ENCODE measurements around the gene KCNH1.

Gene KCNH1

DNA sequence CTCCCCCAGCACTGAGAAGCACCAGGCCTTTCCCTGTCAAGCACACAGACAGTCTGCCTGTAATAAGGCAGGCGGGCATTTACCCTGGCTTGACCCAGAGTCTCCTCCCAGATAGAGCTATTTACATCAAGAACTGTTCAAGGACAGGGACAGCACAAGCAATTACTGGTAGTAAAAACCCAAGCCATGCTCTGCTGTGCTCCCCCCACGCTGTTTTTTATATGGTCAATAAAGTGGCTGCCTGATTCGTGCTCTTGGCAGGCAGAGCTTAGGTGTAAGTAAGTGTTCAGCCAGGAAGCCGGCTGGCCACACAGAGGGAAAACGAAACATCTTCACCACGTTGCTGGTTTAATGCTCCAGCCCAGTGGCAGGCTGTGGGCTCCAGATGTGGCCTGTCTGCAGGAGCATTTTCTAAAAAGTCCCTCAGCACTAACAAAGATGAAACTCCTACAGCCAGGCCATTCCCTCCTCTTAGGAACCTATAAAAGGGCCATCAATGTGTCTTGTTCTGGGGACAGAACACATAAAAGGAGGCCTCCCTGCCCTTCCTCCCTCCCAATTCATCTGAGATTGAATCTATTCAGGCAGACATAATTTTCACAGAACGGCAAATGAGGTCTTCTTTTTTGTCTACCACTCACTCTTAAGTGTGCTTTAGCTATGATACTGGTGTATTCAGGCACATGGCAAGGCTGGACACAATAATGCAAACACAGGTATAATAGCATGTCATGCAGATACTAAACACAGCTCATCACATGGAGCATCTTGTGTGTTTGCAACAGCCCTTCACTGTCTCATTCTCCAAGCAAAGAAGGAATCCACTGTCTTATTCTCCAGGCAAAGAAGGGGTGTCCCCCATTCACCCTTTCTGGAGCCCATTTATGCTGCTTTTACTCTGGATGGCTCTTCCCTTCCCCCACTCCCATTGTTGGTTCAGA lies 426.4 kb downstream of the KCNH1 start:
- no peak overlapping the region for H3K27ac Mint-ChIP-seq
- H3K36me3 Mint-ChIP-seq (ENCODE audit: low read depth), result no peaks in the 10 kb centered on the region
- no peak overlapping the region for H3K4me3 Mint-ChIP-seq
- H3K9me3 Mint-ChIP-seq, result no peaks in the 10 kb centered on the region
- H3K4me1 Mint-ChIP-seq (ENCODE audit: low read depth), result no peaks in the 10 kb centered on the region
- no peaks in the 10 kb centered on the region for H3K27me3 Mint-ChIP-seq
- intact Hi-C loops (cut with micrococcal nuclease), result no loop called here

DNA sequence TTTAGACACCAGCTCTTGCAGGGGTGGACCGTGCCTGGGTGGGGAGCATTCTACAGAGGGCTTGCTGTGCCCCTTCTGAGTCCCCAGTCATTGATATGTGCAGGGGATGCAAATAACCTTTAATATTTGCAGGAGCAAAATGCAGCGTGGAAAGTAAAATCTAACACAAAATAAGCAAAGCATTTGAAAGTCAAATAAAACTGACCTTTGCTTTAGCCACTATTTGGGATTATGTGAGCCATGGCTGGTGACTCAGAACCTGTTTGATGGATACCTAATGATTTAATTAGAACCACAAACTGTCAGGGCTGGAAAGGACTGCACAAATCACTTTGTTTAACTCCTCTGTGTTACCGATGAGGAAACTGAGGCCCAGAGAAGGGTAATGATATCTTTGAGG lies 427.7 kb downstream of the KCNH1 start:
- Mint-ChIP-seq H3K4me3 (no peak overlapping the region), H3K9me3 (no peaks in the 10 kb centered on the region), H3K27ac (no peak overlapping the region), H3K36me3 (ENCODE audit: low read depth) (no peaks in the 10 kb centered on the region), H3K4me1 (ENCODE audit: low read depth) (no peaks in the 10 kb centered on the region), H3K27me3 (no peaks in the 10 kb centered on the region)
- intact Hi-C loops (cut with micrococcal nuclease), result no loop called here

DNA sequence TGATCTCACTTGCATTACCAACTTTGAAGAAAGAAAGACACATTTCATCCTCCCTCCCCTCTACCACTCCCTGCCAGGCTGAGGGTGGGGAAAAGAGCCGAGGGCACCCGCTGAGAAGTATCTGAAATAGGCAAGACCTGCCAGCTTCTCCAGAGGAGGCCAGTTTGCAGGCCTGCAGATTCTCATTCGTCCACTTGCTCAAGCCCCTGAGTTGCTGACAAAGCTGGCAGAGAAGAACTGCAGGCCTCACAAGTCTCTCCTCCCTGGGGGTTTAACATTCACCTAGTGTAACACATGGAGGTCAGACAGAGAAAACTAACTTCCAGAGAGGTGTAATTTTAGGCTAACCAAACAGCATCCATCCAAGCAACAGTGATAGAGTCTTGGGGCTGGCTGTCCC lies 428.9 kb downstream of the KCNH1 start:
- Mint-ChIP-seq H3K4me3 (no peak overlapping the region), H3K27me3 (no peaks in the 10 kb centered on the region), H3K36me3 (ENCODE audit: low read depth) (no peaks in the 10 kb centered on the region), H3K27ac (no peak overlapping the region), H3K9me3 (no peaks in the 10 kb centered on the region), H3K4me1 (ENCODE audit: low read depth) (no peaks in the 10 kb centered on the region)
- intact Hi-C loops (cut with micrococcal nuclease), result no loop called here

DNA sequence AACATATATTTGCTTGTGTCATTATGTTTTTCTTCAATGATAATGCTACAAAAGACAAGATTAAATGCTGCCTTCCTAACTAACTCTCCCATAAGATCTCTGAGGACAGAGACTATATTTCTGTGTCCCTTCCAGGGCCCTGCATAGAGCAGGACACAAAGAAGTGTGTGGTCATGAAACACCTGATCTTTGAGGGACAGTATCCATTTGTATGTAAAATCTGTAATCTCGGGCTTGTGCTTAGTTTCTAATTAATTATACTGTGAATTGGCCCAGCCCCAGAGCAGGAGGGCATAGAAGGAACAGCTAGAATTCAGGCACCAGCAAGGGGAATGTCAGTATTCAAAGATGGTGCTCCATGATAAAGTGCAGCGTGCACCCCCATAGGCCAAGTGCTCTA lies 430.4 kb downstream of the KCNH1 start:
- Mint-ChIP-seq H3K36me3 (ENCODE audit: low read depth) (no peaks in the 10 kb centered on the region), H3K4me3 (no peak overlapping the region), H3K27ac (no peak overlapping the region), H3K27me3 (no peaks in the 10 kb centered on the region), H3K9me3 (no peaks in the 10 kb centered on the region), H3K4me1 (ENCODE audit: low read depth) (no peaks in the 10 kb centered on the region)
- intact Hi-C loops (cut with micrococcal nuclease), result no loop called here

DNA sequence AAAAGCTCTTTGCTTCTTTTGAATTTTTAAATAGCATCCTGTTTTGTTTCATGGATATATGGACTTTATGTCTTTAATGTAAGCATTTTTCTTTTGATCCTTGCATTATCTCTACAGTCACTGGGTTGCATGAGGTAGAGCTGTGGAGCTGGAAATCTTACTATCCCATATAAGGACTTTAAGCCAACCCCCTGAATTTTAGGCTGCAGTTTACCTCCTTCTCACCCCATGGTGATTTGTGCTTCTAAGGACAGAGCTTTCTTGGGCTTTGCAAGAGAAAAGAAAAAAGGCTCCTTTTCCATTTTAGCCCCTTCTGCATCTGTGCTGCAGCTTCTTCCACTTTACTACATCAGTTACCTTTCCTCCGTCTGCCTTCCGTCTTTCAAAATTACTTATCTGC lies 431.4 kb downstream of the KCNH1 start:
- no peaks in the 10 kb centered on the region for H3K4me1 Mint-ChIP-seq (ENCODE audit: low read depth)
- H3K36me3 Mint-ChIP-seq (ENCODE audit: low read depth), result no peaks in the 10 kb centered on the region
- no peaks in the 10 kb centered on the region for H3K27me3 Mint-ChIP-seq
- H3K4me3 Mint-ChIP-seq, result no peak overlapping the region
- intact Hi-C loops (cut with micrococcal nuclease), result no loop called here
- no peak overlapping the region for H3K27ac Mint-ChIP-seq
- H3K9me3 Mint-ChIP-seq, result no peaks in the 10 kb centered on the region

DNA sequence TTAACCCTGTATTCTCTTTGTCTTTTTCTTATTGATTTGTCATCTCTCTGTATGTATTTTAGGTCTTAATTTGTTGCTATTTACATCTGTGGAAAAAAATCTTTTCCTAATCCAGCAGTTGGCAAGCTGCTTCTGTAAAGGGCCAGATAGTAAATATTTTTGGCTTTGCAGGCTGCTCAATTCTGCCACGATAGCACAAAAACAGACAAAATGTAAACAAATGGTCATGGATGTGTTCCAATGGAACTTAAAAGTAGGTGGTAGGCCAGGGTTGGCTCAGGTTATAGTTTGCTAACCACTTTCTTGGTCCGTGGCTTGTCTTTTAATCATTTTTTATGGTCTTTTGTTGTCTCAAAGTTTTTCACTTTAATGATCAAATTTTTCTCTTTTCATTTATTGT lies 433.4 kb downstream of the KCNH1 start:
- H3K27me3 Mint-ChIP-seq, result no peaks in the 10 kb centered on the region
- H3K4me3 Mint-ChIP-seq, result no peak overlapping the region
- intact Hi-C loops (cut with micrococcal nuclease), result no loop called here
- H3K36me3 Mint-ChIP-seq (ENCODE audit: low read depth), result no peaks in the 10 kb centered on the region
- no peak overlapping the region for H3K27ac Mint-ChIP-seq
- H3K9me3 Mint-ChIP-seq, result no peaks in the 10 kb centered on the region
- no peaks in the 10 kb centered on the region for H3K4me1 Mint-ChIP-seq (ENCODE audit: low read depth)

DNA sequence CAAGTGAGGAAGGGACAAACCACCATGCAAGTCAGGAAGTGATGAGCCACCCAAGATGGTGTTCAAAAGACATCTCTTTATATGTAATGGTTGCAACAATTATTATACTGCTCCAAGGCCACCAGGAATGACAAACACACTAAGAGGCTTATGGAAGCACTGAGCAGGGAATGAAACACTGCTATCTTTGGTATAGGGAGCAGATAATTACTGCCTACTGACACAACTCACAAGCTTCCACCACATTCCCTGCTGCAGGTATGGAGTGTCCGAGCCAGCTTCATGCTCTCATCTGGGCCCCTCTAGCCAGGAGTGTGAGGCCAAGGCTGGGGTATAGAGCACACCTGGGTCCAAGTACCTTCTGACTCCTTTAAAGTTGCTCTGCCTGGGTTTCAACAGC lies 433.9 kb downstream of the KCNH1 start:
- intact Hi-C loops (cut with micrococcal nuclease), result no loop called here
- Mint-ChIP-seq H3K27ac (no peak overlapping the region), H3K36me3 (ENCODE audit: low read depth) (no peaks in the 10 kb centered on the region)

DNA sequence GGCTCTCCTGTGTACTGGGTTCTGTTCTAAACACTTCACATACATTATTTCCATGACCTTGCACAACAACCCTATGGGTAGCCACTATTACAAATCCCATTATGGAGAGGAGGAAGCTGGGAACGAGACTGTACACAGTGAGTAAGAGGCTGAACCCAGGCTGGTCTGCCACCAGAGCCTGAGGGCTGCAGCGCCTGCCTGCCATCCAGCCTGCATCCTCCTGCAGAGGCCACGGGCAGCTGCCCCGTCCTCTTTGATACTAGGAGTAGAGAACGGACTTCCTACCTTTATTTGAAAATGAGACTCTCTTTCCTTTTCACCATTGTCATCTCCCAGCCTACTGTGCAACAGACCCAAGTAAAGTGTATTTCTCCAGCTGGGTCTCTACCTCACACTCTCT lies 435.3 kb downstream of the KCNH1 start:
- H3K36me3 Mint-ChIP-seq (ENCODE audit: low read depth), result no peaks in the 10 kb centered on the region

More for the DNA sequence above, 433.9 kb downstream of the KCNH1 start:
- H3K27me3 Mint-ChIP-seq, result no peaks in the 10 kb centered on the region
- no peaks in the 10 kb centered on the region for H3K9me3 Mint-ChIP-seq
- H3K4me1 Mint-ChIP-seq (ENCODE audit: low read depth), result no peaks in the 10 kb centered on the region
- no peak overlapping the region for H3K4me3 Mint-ChIP-seq

DNA sequence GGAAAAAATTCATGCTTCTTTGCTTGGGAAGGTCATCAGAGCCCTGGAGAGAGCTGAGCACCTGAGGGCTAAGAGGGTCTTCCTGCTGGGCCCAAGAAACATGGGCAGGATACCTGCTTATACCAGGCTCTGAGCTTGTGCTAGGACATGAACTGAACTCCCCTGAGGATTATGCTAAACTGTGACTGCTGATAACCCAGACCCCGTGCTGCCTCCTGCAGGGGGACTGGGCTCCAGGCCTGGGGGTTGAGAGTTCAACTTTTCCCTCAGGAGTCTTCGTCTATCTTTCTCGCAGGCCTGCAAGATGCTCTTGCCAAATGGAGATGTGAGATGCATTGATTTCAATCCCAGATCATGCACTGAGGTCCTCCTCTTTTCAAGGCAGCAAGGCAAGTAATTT lies 436.8 kb downstream of the KCNH1 start:
- no peaks in the 10 kb centered on the region for H3K27me3 Mint-ChIP-seq
- intact Hi-C loops (cut with micrococcal nuclease), result no loop called here
- H3K27ac Mint-ChIP-seq, result no peak overlapping the region
- no peak overlapping the region for H3K4me3 Mint-ChIP-seq
- H3K36me3 Mint-ChIP-seq (ENCODE audit: low read depth), result no peaks in the 10 kb centered on the region
- H3K4me1 Mint-ChIP-seq (ENCODE audit: low read depth), result peaks cover 10% of the 10 kb centered on the region
- no peaks in the 10 kb centered on the region for H3K9me3 Mint-ChIP-seq

More for the DNA sequence above, 435.3 kb downstream of the KCNH1 start:
- H3K9me3 Mint-ChIP-seq, result no peaks in the 10 kb centered on the region
- no peak overlapping the region for H3K4me3 Mint-ChIP-seq
- H3K27me3 Mint-ChIP-seq, result no peaks in the 10 kb centered on the region
- intact Hi-C loops (cut with micrococcal nuclease), result no loop called here
- H3K27ac Mint-ChIP-seq, result no peak overlapping the region
- no peaks in the 10 kb centered on the region for H3K4me1 Mint-ChIP-seq (ENCODE audit: low read depth)

DNA sequence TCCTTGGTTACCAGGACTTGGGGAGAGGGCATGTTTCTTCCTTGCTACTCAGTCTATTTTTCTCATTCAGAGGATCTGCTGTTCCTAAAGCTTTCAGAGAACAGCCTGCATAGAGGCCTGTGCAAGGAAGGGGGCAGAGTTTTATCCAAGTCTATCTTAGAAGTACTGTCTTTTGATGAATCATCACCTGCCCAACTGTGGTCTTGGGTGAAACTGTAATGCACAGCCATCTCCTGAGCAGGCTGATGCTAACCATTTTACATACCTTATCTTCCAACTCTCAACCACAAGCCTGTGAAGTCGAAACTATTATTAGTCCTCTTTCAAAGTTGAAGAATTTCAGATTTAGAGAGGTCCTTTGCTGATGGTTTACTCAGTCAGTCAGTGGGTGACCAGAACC lies 437.2 kb downstream of the KCNH1 start:
- intact Hi-C loops (cut with micrococcal nuclease), result no loop called here
- H3K9me3 Mint-ChIP-seq, result no peaks in the 10 kb centered on the region
- H3K27me3 Mint-ChIP-seq, result no peaks in the 10 kb centered on the region
- H3K27ac Mint-ChIP-seq, result no peak overlapping the region
- H3K4me3 Mint-ChIP-seq, result no peak overlapping the region
- H3K36me3 Mint-ChIP-seq (ENCODE audit: low read depth), result no peaks in the 10 kb centered on the region
- H3K4me1 Mint-ChIP-seq (ENCODE audit: low read depth), result peaks cover 12% of the 10 kb centered on the region

DNA sequence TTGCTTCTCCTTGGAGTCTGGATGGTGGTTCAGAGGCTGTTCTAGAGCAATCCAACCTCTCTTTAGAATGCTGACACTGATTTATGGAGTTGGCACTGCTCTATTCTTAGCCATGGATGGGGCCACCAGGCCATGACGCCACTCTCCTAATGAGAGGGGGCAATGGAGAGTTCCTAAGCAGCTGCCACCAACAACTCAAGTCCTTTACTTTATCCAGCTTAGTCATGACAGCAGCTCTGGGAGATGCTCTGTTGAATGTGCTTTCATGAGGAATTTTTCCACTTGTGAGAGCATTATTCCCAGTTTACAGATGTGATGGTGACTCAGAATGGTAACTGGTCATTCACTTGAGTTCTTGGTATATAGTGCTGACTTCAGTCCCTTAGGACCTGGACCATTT lies 438.9 kb downstream of the KCNH1 start:
- intact Hi-C loops (cut with micrococcal nuclease), result no loop called here
- no peaks in the 10 kb centered on the region for H3K27me3 Mint-ChIP-seq
- no peaks in the 10 kb centered on the region for H3K9me3 Mint-ChIP-seq
- no peak overlapping the region for H3K27ac Mint-ChIP-seq
- no peak overlapping the region for H3K4me3 Mint-ChIP-seq
- no peaks in the 10 kb centered on the region for H3K36me3 Mint-ChIP-seq (ENCODE audit: low read depth)
- peaks cover 12% of the 10 kb centered on the region for H3K4me1 Mint-ChIP-seq (ENCODE audit: low read depth)

DNA sequence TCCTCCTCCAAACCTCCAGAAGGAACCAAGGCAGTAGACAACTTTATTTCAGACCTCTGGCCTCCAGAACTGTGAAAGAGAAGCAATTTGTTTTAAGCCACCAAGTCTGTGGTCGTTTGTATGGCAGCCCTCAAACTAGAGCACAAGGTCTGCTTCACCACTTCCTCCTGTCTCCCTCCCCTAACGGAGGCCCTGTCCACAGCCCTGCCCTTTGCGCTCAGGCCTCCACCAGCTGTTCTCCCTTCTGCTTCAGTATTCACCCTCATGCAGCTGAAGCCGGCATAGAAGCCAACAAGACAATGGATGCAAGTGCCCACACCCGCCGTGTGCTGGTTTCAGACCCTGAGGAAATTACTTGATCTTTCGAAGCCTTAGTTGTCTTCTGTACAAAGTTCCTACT lies 441.2 kb downstream of the KCNH1 start:
- Mint-ChIP-seq H3K27ac (no peak overlapping the region), H3K4me3 (no peak overlapping the region)

DNA sequence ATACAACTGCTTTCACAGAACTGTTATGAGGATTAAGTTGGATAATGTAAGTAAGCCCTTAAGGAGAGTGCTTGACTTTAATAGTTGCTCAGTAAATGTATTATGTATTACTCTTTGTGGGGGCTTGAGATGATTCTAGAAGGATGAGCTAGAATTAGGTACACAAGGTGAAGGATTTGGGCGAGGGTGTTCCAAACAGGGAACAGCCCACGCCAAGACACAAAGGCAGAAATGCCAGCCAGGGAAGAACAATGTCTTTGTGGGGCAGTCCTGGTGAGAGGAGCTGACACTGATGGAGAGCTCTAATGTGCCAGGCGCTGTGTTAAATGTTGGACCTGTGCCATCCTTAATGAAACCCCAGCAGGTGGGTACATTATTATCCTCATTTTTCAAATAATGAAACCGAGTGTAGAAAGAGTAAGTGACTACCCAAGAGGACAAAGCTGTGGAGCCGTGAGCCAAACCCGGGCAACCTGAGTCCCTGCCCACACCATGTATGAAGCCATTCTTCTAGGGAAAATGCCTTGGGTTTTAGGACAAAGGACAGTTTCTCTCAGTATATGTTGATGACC lies 442.8 kb downstream of the KCNH1 start:
- intact Hi-C loops (cut with micrococcal nuclease), result no loop called here
- no peaks in the 10 kb centered on the region for H3K27me3 Mint-ChIP-seq
- no peak overlapping the region for H3K4me3 Mint-ChIP-seq
- no peaks in the 10 kb centered on the region for H3K36me3 Mint-ChIP-seq (ENCODE audit: low read depth)
- no peak overlapping the region for H3K27ac Mint-ChIP-seq
- no peaks in the 10 kb centered on the region for H3K9me3 Mint-ChIP-seq
- H3K4me1 Mint-ChIP-seq (ENCODE audit: low read depth), result peaks cover 12% of the 10 kb centered on the region

More for the DNA sequence above, 441.2 kb downstream of the KCNH1 start:
- H3K27me3 Mint-ChIP-seq, result no peaks in the 10 kb centered on the region
- H3K4me1 Mint-ChIP-seq (ENCODE audit: low read depth), result peaks cover 12% of the 10 kb centered on the region
- no peaks in the 10 kb centered on the region for H3K9me3 Mint-ChIP-seq
- intact Hi-C loops (cut with micrococcal nuclease), result no loop called here
- H3K36me3 Mint-ChIP-seq (ENCODE audit: low read depth), result no peaks in the 10 kb centered on the region

DNA sequence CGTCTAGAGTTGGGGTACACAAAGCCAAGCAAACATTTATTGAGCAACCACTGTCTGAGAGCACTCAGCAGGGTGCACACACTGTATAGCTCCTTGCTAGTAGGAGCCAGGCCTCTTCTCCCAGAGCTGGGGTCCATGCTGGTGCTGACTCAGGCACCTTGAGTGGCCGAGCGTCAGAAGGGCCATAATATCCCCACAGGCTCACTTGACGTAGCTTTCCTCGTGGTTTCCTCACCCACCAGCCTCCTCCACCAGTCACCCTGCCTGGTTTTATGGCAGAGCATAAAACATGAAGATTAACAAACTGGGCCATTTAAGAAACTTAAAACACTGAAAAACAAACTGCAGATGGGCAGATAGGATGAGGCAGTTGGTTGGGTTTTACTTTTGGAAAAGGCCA lies 443.7 kb downstream of the KCNH1 start:
- Mint-ChIP-seq H3K4me1 (ENCODE audit: low read depth) (peaks cover 12% of the 10 kb centered on the region), H3K4me3 (no peak overlapping the region), H3K36me3 (ENCODE audit: low read depth) (no peaks in the 10 kb centered on the region), H3K27ac (no peak overlapping the region), H3K27me3 (no peaks in the 10 kb centered on the region), H3K9me3 (no peaks in the 10 kb centered on the region)
- intact Hi-C loops (cut with micrococcal nuclease), result no loop called here

DNA sequence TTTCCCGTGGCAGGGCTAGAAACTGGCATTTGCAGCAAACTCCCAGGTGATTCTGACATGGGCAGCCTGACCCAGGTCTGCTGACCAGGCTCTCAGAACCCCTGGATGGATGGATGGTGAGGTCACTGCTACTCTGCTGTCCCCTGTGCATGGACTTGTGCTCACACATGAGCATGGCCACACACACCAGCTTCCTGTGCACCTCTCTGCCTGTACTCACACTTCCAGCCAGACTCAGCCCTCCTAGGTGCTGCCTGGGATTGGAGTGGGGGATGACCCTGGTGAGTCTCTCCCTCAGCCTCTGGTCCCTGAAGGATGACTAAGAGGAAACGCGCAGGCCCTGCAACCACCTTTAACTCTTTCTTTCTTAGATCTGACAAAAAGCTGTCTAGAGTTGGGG lies 444.1 kb downstream of the KCNH1 start:
- Mint-ChIP-seq H3K9me3 (no peaks in the 10 kb centered on the region), H3K4me3 (no peak overlapping the region), H3K4me1 (ENCODE audit: low read depth) (peaks cover 12% of the 10 kb centered on the region), H3K27ac (no peak overlapping the region), H3K36me3 (ENCODE audit: low read depth) (no peaks in the 10 kb centered on the region), H3K27me3 (no peaks in the 10 kb centered on the region)
- intact Hi-C loops (cut with micrococcal nuclease), result no loop called here

Data from dendritic cell treated with granulocyte-macrophage colony-stimulating factor and Interleukin-4, amounts not matched to agents 40 ng/mL and 50 ng/mL, for 4 days (primary cell).